LNCAP (cell line): ENCODE results near the gene B3GNT8.

Experiments used
- TF ChIP-seq, protein P1 (sequence below): fragments of 450-650 bp; IDR thresholded peaks from 2 replicates; pipeline ENCODE4 v1.5.1; 2017; ENCODE audit warnings: mild to moderate bottlenecking

The B3GNT8 gene

DNA sequence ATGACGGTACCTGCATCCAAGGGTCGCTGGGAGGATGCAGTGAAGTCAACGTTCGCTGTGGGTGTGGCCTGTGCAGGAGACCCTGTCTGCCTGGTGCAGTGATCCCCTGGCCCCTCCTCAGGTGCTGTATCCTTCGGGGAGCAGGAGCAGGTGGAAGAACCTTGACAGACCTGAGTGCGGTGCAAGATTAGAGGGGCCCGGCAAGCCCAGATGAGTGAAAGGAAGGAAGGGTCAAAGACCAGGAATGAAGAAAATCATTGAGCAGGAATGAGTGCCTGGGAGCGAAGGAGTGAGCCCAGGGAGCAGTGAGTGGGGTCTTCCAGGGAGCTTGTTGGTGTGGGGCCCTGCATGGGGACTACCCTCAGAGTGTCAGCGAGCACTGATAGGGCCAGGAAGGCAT is 12.7 kb downstream of the B3GNT8 start:
- TF ChIP-seq, protein P1, sequence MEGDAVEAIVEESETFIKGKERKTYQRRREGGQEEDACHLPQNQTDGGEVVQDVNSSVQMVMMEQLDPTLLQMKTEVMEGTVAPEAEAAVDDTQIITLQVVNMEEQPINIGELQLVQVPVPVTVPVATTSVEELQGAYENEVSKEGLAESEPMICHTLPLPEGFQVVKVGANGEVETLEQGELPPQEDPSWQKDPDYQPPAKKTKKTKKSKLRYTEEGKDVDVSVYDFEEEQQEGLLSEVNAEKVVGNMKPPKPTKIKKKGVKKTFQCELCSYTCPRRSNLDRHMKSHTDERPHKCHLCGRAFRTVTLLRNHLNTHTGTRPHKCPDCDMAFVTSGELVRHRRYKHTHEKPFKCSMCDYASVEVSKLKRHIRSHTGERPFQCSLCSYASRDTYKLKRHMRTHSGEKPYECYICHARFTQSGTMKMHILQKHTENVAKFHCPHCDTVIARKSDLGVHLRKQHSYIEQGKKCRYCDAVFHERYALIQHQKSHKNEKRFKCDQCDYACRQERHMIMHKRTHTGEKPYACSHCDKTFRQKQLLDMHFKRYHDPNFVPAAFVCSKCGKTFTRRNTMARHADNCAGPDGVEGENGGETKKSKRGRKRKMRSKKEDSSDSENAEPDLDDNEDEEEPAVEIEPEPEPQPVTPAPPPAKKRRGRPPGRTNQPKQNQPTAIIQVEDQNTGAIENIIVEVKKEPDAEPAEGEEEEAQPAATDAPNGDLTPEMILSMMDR, result no peak

DNA sequence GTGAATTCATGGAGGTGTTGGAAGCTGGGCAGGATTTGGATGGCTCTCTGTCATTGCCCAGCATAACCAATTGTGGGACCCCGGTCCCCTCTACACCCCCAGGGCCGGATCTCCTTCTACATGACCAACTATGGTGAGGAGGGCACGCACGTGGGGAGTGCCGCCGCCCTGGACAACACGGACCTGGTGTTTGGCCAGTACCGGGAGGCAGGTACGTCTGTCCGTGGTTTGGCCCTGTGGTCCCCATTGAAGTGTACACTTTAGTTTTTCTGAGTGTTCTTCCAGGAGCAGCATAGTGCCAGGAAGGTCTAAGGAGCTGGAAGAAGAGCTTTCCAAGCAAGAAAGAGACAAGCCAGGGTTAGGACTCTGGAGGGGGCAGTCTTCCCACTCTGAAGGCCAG is 13.2 kb downstream of the B3GNT8 start:
- TF ChIP-seq, protein P1, result no peak

DNA sequence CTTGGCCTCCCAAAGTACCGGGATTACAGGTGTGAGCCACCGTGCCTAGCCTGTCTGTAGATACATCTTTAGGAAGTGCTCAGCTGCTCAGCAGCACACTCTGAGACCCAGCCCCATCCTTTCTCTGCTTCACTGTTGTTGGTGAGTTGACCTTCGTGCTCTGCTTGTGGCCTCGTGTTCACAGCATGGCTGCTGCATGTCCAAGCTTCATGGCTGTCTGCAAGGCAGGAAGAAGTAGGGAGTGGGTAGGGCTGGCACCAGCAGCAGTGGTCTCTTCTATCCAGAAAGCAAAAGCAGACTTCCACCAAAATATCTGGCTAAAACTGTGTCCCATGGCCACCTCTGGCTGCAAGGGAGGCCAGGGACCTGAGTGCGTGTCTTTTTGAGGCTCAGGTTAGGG is 14.2 kb downstream of the B3GNT8 start:
- TF ChIP-seq, protein P1, result no peak

DNA sequence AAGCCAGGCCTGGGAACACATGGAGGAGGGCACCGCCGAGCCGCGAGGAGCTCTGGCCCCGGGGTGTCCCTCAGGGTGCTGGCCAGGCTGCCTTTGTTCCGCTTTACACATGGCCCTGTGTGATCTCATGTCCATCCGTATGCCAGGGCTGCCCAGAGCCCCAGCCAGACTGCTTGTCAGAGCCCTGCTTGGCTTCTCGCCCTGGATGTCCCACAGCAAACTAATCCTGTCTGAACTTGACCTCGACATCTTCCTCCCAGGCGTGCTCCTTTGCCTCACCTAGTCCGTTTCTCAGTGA is 15.3 kb downstream of the B3GNT8 start:
- TF ChIP-seq, protein P1, result no peak

DNA sequence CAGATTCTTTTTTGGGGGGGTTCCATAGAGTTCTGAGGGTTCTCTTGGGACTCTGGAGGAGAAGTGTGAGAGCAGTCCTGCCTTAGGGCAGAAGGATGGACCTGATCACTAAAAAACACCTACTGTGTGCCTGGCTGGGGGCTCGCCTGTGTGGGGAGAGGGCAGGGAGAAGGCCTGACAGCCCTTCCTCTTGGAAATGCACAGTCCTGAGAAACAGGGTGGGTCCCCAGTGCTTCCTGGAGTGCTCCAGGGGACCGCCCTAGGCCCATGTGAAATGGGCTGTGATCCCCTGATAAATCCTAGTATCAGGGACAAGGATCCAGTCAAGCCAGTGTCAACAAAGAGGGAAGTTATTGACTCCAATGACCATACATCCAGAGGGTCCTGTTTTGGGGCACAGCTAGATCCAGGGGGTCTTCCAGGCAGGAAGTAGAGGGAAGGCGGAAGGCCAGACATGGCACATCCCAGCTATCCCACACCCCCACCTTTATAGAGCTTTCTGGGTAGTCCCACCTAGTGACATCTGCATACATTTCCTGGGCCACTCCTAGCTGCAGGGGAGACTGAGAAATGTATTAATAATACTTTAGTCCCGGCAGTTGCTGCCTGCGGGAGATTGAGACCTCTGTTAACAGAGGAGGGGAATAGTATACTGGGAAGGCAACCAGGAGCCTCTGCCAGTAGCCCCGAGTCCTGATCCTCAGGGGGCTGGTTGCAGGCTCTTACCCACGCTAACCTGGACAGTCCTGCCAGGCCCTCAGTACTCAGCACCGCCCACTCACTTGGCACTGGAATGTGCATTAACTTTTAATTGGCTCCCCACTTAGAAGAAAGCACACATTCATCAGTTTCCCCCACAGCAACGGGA is 15.8 kb downstream of the B3GNT8 start:
- TF ChIP-seq, protein P1, result no peak

DNA sequence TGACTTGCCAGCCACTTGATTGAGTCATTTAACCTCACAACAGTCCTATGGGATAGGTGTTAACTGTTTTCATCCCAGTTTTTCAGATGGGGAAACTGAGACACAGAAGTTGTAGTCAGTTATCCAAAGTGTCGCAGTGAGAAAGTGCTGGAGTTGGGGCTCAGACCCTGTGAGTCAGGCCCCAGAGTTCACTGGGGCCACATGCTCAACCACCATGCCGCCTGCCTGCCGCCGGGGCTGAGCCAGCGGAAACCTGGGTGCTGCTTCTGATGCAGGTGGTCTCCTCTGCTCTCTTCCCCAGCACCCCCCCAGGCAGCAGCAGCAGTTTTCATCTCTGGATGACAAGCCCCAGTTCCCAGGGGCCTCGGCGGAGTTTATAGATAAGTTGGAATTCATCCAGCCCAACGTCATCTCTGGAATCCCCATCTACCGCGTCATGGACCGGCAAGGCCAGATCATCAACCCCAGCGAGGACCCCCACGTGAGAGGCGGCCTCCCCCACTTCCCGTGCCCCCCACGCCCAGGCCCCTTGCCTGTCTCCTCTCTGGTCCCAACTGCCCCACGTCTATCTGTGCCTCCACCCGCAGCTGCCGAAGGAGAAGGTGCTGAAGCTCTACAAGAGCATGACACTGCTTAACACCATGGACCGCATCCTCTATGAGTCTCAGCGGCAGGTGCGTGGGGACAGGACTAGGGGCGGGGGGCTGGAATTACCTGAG is 16.7 kb downstream of the B3GNT8 start:
- TF ChIP-seq, protein P1, result no peak

DNA sequence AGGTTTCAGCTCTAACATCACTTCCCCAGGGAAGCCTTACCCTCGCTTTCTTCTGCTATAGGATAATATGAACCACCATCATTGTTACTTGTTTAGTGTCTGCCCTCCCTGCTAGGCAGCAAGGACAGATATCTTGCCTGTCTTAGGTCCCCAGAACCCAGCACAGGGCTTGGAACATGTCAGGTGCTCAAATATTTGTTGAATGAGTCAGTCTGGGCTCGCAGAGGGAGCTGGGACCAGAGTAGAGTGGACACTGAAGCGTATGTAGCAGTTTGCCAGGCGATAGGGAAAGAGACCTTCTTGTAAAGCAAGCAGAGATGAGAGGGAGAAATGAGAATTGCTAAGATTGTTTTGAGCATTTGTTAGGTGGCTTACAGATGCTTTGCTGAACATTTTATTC is 17.9 kb downstream of the B3GNT8 start:
- TF ChIP-seq, protein P1, result no peak
